GM23338 (cell line): Measurements from ENCODE around the gene CYGB. TPM values are rescaled to one million over a fixed set of nuclear protein-coding genes. Genes with fewer than 3 reads are reported as not detected.

ENCODE experiments used
- ATAC-seq: fragments of 200-7000 bp; cut with Tn5 transposase; 3 replicates; pipeline ENCODE4 v1.9.1; 2020
- DNase-seq: peaks from one replicate; pipeline ENCODE4 v3.0.0-alpha.2; 2015; ENCODE audit warnings: low spot score
- H2AFZ ChIP-seq: fragments of 200-600 bp; sonication (generic); 2 replicates; pipeline ENCODE4 v1.8.0; 2016; ENCODE audit warnings: antibody characterized with exemption, mild to moderate bottlenecking, moderate library complexity
- H3F3A ChIP-seq: fragments of 200-600 bp; sonication (generic); replicated peaks from 2 replicates; pipeline ENCODE4 v1.8.0; 2017; ENCODE audit warnings: antibody characterized with exemption, mixed run types, low read depth
- H3K27ac ChIP-seq: fragments of 200-600 bp; sonication (generic); 2 replicates; pipeline ENCODE4 v1.6.1; 2016; ENCODE audit warnings: low read depth
- H3K27me3 ChIP-seq: fragments of 200-600 bp; sonication (generic); 2 replicates; pipeline ENCODE4 v1.8.0; 2016; ENCODE audit warnings: mild to moderate bottlenecking, mixed run types, moderate library complexity; ENCODE audit not compliant: insufficient read depth
- H3K36me3 ChIP-seq: fragments of 200-600 bp; sonication (generic); 2 replicates; pipeline ENCODE4 v1.8.0; 2016; ENCODE audit warnings: mild to moderate bottlenecking; ENCODE audit not compliant: insufficient read depth
- H3K4me1 ChIP-seq: fragments of 200-600 bp; sonication (generic); 2 replicates; pipeline ENCODE4 v1.8.0; 2016; ENCODE audit warnings: mild to moderate bottlenecking, moderate library complexity; ENCODE audit not compliant: insufficient read depth
- H3K4me2 ChIP-seq: fragments of 200-600 bp; sonication (generic); 2 replicates; pipeline ENCODE4 v1.7.1; 2017; ENCODE audit warnings: mixed run types
- H3K4me3 ChIP-seq: fragments of 200-600 bp; sonication (generic); 2 replicates; pipeline ENCODE4 v1.6.1; 2016; ENCODE audit warnings: mixed run types
- H3K79me2 ChIP-seq: fragments of 200-600 bp; sonication (generic); replicated peaks from 2 replicates; pipeline ENCODE4 v1.8.0; 2017; ENCODE audit warnings: mild to moderate bottlenecking; ENCODE audit not compliant: insufficient read depth
- H3K9me2 ChIP-seq: fragments of 200-600 bp; sonication (generic); 2 replicates; pipeline ENCODE4 v1.8.0; 2017; ENCODE audit not compliant: insufficient read depth
- H4K20me1 ChIP-seq: fragments of 200-600 bp; sonication (generic); replicated peaks from 2 replicates; pipeline ENCODE4 v1.8.0; 2017; ENCODE audit warnings: mild to moderate bottlenecking; ENCODE audit not compliant: insufficient read depth
- H3K27ac Mint-ChIP-seq: 2 replicates; pipeline ENCODE4 v1.8.0; 2020; ENCODE audit warnings: inconsistent platforms, mild to moderate bottlenecking, moderate library complexity, mixed read lengths
- H3K27me3 Mint-ChIP-seq: 3 replicates; pipeline ENCODE4 v1.8.0; 2022; ENCODE audit warnings: low read depth, mild to moderate bottlenecking, moderate library complexity, mixed read lengths, inconsistent platforms; ENCODE audit not compliant: insufficient read depth, poor library complexity
- H3K36me3 Mint-ChIP-seq: 3 replicates; pipeline ENCODE4 v1.8.0; 2021; ENCODE audit warnings: low read depth, mild to moderate bottlenecking, inconsistent platforms, moderate library complexity, mixed read lengths
- H3K4me1 Mint-ChIP-seq: 3 replicates; pipeline ENCODE4 v1.8.0; 2020; ENCODE audit warnings: mild to moderate bottlenecking, inconsistent platforms, mixed read lengths
- H3K4me3 Mint-ChIP-seq: 3 replicates; pipeline ENCODE4 v1.8.0; 2021; ENCODE audit warnings: moderate library complexity, mild to moderate bottlenecking, inconsistent platforms, mixed read lengths
- H3K9me3 Mint-ChIP-seq: 3 replicates; pipeline ENCODE4 v1.8.0; 2020; ENCODE audit warnings: moderate library complexity, mild to moderate bottlenecking, inconsistent platforms, mixed read lengths
- CREB1 ChIP-seq: fragments of 250-450 bp; sonication (Bioruptor Pico); IDR thresholded peaks from 2 replicates; pipeline ENCODE4 v1.5.0; 2020; ENCODE audit warnings: low read depth, mild to moderate bottlenecking, moderate library complexity
- EZH2 ChIP-seq: fragments of 200-600 bp; sonication (generic); IDR thresholded peaks from one replicate; pipeline ENCODE4 v1.8.0; 2017; ENCODE audit warnings: antibody characterized with exemption, mild to moderate bottlenecking, low read depth; ENCODE audit not compliant: unreplicated experiment
- EZH2phosphoT487 ChIP-seq: fragments of 200-600 bp; sonication (generic); IDR thresholded peaks from one replicate; pipeline ENCODE4 v1.8.1; 2018; ENCODE audit warnings: antibody characterized with exemption; ENCODE audit not compliant: unreplicated experiment
- JUNB ChIP-seq: IDR thresholded peaks from one replicate; pipeline ENCODE4 v1.6.1; 2016; ENCODE audit warnings: antibody characterized with exemption; ENCODE audit not compliant: unreplicated experiment
- NANOG ChIP-seq: IDR thresholded peaks from 2 replicates; pipeline ENCODE4 v1.6.1; 2016; ENCODE audit warnings: antibody characterized with exemption, borderline replicate concordance
- POLR2AphosphoS5 ChIP-seq: IDR thresholded peaks from 2 replicates; pipeline ENCODE4 v1.6.1; 2016; ENCODE audit warnings: antibody characterized with exemption, low read depth
- STAT1 ChIP-seq: IDR thresholded peaks from one replicate; pipeline ENCODE4 v1.6.1; 2016; ENCODE audit warnings: antibody characterized with exemption; ENCODE audit not compliant: unreplicated experiment
- ZNF331 ChIP-seq: fragments of 250-450 bp; sonication (Bioruptor Pico); IDR thresholded peaks from 2 replicates; pipeline ENCODE4 v1.5.0; 2020; ENCODE audit warnings: low read depth, mild to moderate bottlenecking, moderate library complexity
- polyA plus RNA-seq: library from polyadenylated mRNA; unstranded; fragments of >200 nt; fragmentation: Nextera tagmentation; extraction: Ambion mirVana; gene quantifications from 2 replicates; pipeline ENCODE4 v1.2.1, GENCODE V29; 2016
- total RNA-seq: library from RNA; depleted of rRNA; stranded (reverse); fragments of >200 nt; shearing (Covaris generic); gene quantifications from 2 replicates; pipeline ENCODE4 v1.2.3, GENCODE V29; 2014
- TF ChIP-seq, protein P1 (sequence below), 2 experiments: fragments of 200-600 bp in 1 of 2; sonication (generic) in 1 of 2; conservative IDR thresholded peaks; 2 replicates each; pipeline versions ENCODE4 v1.5.1 to v1.6.1; 2016 to 2017; ENCODE audit warnings: antibody characterized with exemption in 2 of 2, low read depth in 2 of 2, mild to moderate bottlenecking in 2 of 2, moderate library complexity in 1 of 2
- TF ChIP-seq, protein P2 (sequence below): IDR thresholded peaks from one replicate; pipeline ENCODE4 v1.6.1; 2018; ENCODE audit warnings: antibody characterized with exemption; ENCODE audit not compliant: unreplicated experiment

CYGB gene
- total and polyA plus RNA-seq, 2 experiments from 2014 or later: 1.2 to 1.7 TPM

DNA sequence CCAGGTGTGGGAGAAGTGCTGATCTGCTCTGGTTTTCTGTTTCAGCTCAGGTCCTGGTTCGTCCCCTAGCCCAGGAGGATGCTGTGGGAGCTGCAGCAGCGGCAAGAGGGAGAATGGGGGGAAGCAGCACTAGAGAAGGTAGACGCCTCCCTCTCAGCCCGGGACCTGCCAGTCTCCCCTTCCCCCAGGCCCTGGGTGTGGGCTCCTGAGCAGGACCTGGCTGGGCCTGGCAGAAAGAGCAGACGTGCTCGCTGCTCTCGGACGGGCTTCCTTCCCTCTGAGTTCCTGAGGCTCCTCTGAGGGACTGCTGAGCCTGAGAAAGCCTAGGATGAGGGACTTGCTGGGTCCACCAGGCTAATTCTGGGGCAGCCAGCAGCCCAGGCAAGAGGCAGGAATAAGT lies 5.5 kb upstream of the CYGB start:
- Histone ChIP-seq H3K27me3 (peaks cover 21% of the 10 kb centered on the region), H3K4me2 (no peak overlapping the region), H2AFZ (no peak overlapping the region), H3K27ac (no peak overlapping the region), H4K20me1 (no peaks in the 10 kb centered on the region), H3K79me2 (no peaks in the 10 kb centered on the region), H3F3A (peaks cover 5% of the 10 kb centered on the region; the same call in 1 of the 2 replicates), H3K4me1 (peaks cover 22% of the 10 kb centered on the region), H3K4me3 (no peak overlapping the region), H3K36me3 (no peaks in the 10 kb centered on the region), H3K9me2 (no peaks in the 10 kb centered on the region)
- Mint-ChIP-seq H3K36me3 (no peaks in the 10 kb centered on the region), H3K4me1 (peaks cover 44% of the 10 kb centered on the region), H3K4me3 (no peak overlapping the region), H3K27ac (no peak overlapping the region), H3K27me3 (peaks cover 41% of the 10 kb centered on the region), H3K9me3 (no peaks in the 10 kb centered on the region; the same call in 2 of the 3 replicates)
- TF ChIP-seq JUNB (no peak), CREB1 (CRISPR knock-in tag) (no peak), ZNF331 (CRISPR knock-in tag) (no peak), POLR2AphosphoS5 (no peak), EZH2phosphoT487 (no peak), STAT1 (no peak)
- TF ChIP-seq, protein P1, sequence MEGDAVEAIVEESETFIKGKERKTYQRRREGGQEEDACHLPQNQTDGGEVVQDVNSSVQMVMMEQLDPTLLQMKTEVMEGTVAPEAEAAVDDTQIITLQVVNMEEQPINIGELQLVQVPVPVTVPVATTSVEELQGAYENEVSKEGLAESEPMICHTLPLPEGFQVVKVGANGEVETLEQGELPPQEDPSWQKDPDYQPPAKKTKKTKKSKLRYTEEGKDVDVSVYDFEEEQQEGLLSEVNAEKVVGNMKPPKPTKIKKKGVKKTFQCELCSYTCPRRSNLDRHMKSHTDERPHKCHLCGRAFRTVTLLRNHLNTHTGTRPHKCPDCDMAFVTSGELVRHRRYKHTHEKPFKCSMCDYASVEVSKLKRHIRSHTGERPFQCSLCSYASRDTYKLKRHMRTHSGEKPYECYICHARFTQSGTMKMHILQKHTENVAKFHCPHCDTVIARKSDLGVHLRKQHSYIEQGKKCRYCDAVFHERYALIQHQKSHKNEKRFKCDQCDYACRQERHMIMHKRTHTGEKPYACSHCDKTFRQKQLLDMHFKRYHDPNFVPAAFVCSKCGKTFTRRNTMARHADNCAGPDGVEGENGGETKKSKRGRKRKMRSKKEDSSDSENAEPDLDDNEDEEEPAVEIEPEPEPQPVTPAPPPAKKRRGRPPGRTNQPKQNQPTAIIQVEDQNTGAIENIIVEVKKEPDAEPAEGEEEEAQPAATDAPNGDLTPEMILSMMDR (conservative IDR thresholded peaks at IDR 0.05; ENCODE audit: low read depth in 2 of 2): no peak
- peak; percentile 9 for DNase-seq
- ATAC-seq: no peak

DNA sequence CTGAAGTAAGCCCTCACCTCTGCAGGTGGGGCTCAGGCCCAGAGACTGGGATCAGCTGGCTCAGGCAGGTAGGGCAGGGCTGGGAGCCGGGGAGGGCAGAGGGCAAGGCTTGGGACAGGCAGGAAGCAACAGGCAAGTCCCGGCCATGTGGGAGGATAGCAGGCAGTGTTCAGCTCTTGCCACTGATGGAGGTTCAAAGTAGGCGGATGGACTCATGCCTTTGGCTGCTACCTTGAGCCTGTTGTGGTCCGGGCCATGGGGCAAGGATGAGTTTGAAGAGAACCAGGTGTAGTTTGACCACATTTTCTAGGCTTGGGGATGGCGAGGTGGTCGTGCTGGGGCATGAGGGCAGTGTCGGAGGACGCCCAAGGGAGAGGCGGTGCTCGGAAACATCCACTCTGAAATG lies 5.1 kb upstream of the CYGB start:
- peaks cover 25% of the 10 kb centered on the region for H3K27me3 ChIP-seq
- H3K79me2 ChIP-seq: no peaks in the 10 kb centered on the region
- H3K27ac Mint-ChIP-seq: no peak overlapping the region
- no peaks in the 10 kb centered on the region for H3K36me3 ChIP-seq
- H3K4me3 Mint-ChIP-seq: no peak overlapping the region
- no peaks in the 10 kb centered on the region for H4K20me1 ChIP-seq
- peaks cover 22% of the 10 kb centered on the region for H3K4me1 ChIP-seq
- no peak overlapping the region for H3K4me2 ChIP-seq
- peaks cover 41% of the 10 kb centered on the region for H3K27me3 Mint-ChIP-seq
- no peaks in the 10 kb centered on the region for H3K36me3 Mint-ChIP-seq
- H3K27ac ChIP-seq: no peak overlapping the region
- DNase-seq (peak; percentile 1), ATAC-seq (no peak)
- peaks cover 44% of the 10 kb centered on the region for H3K4me1 Mint-ChIP-seq
- H2AFZ ChIP-seq: no peak overlapping the region
- no peak overlapping the region for H3K4me3 ChIP-seq
- no peaks in the 10 kb centered on the region; the same call in 2 of the 3 replicates for H3K9me3 Mint-ChIP-seq
- no peaks in the 10 kb centered on the region for H3K9me2 ChIP-seq
- peaks cover 5% of the 10 kb centered on the region; the same call in 1 of the 2 replicates for H3F3A ChIP-seq
- no peak for TF ChIP-seq CREB1 (CRISPR knock-in tag)
- TF ChIP-seq STAT1: no peak
- no peak for TF ChIP-seq EZH2
- no peak for TF ChIP-seq EZH2phosphoT487
- TF ChIP-seq, protein P1 (conservative IDR thresholded peaks at IDR 0.05; ENCODE audit: low read depth in 2 of 2): no peak
- TF ChIP-seq, protein P2, sequence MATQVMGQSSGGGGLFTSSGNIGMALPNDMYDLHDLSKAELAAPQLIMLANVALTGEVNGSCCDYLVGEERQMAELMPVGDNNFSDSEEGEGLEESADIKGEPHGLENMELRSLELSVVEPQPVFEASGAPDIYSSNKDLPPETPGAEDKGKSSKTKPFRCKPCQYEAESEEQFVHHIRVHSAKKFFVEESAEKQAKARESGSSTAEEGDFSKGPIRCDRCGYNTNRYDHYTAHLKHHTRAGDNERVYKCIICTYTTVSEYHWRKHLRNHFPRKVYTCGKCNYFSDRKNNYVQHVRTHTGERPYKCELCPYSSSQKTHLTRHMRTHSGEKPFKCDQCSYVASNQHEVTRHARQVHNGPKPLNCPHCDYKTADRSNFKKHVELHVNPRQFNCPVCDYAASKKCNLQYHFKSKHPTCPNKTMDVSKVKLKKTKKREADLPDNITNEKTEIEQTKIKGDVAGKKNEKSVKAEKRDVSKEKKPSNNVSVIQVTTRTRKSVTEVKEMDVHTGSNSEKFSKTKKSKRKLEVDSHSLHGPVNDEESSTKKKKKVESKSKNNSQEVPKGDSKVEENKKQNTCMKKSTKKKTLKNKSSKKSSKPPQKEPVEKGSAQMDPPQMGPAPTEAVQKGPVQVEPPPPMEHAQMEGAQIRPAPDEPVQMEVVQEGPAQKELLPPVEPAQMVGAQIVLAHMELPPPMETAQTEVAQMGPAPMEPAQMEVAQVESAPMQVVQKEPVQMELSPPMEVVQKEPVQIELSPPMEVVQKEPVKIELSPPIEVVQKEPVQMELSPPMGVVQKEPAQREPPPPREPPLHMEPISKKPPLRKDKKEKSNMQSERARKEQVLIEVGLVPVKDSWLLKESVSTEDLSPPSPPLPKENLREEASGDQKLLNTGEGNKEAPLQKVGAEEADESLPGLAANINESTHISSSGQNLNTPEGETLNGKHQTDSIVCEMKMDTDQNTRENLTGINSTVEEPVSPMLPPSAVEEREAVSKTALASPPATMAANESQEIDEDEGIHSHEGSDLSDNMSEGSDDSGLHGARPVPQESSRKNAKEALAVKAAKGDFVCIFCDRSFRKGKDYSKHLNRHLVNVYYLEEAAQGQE: no peak
- no peak for TF ChIP-seq ZNF331 (CRISPR knock-in tag)
- no peak for TF ChIP-seq NANOG
- no peak for TF ChIP-seq JUNB
